Tibial artery (tissue), 4 donors: ENCODE results near the gene ARSG.

Experiments
- DNase-seq, 2 donors: peaks; one replicate each; pipeline ENCODE4 v3.0.0-alpha.2; 2019
- H3K27ac ChIP-seq, 2 donors: fragments of 200-600 bp; sonication (generic) in 1 of 2; 1 replicate in 1 of 2; 2 replicates in 1 of 2; pipeline ENCODE4 v1.5.1; 2018 to 2019; ENCODE audit warnings: mild to moderate bottlenecking in 1 of 2
- H3K27me3 ChIP-seq, 2 donors: fragments of 200-600 bp; sonication (generic) in 1 of 2; one replicate each; pipeline versions ENCODE4 v1.5.1 to v1.6.0; 2016 to 2019
- H3K36me3 ChIP-seq, 3 donors: fragments of 200-600 bp; sonication (generic) in 2 of 3; one replicate each; pipeline ENCODE4 v1.5.1; 2016 to 2019; ENCODE audit warnings: mild to moderate bottlenecking in 2 of 3
- H3K4me1 ChIP-seq, 4 donors: fragments of 200-600 bp; sonication (generic) in 2 of 4; 1 replicate in 3 of 4; 2 replicates in 1 of 4; pipeline ENCODE4 v1.5.1; 2016 to 2019
- H3K4me3 ChIP-seq, 2 donors: fragments of 200-600 bp; sonication (generic) in 1 of 2; 1 replicate in 1 of 2; 2 replicates in 1 of 2; pipeline ENCODE4 v1.5.1; 2018 to 2019; ENCODE audit warnings: mild to moderate bottlenecking in 2 of 2
- H3K9me3 ChIP-seq, 3 donors: fragments of 200-600 bp; sonication (generic) in 1 of 3; one replicate each; pipeline ENCODE4 v1.5.1; 2016 to 2019
- intact Hi-C: fragments of 100-400 bp; cut with DNase I; formaldehyde crosslinking; loops from one replicate; pipeline ENCODE4 v1.15.0; 2023; ENCODE audit warnings: low total_unique reads
- TF ChIP-seq, protein P1 (sequence below), 2 experiments: fragments of 200-600 bp in 1 of 2; fragments of 450-650 bp in 1 of 2; IDR thresholded peaks; one replicate each; pipeline ENCODE4 v1.5.1; 2017 to 2019; ENCODE audit warnings: antibody characterized with exemption in 2 of 2, mild to moderate bottlenecking in 1 of 2, moderate library complexity in 1 of 2

The ARSG gene

DNA sequence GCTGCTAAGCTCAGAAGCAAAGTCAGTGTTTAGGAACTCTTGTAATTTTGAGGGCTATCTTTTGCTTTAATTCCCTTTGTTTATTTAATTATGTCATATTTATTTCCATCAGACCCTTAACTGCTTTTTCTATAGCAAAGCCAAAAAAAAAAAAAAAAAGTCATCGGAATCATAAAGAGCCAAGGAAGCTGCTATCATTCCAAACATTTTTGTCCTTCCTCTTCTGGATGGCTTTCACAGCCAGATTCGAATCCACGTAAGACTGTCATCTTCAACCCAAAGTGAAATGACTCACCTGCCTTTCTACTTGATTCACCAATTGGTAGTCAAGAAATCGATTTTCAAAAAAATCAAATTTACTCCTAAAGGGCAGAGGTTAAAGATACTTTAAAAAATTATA is 127.6 kb downstream of the ARSG start:
- H3K4me1 ChIP-seq, result no peaks in the 10 kb centered on the region
- no peaks in the 10 kb centered on the region for H3K27me3 ChIP-seq
- no peak overlapping the region for H3K4me3 ChIP-seq
- H3K27ac ChIP-seq, result no peak overlapping the region
- TF ChIP-seq, protein P1, sequence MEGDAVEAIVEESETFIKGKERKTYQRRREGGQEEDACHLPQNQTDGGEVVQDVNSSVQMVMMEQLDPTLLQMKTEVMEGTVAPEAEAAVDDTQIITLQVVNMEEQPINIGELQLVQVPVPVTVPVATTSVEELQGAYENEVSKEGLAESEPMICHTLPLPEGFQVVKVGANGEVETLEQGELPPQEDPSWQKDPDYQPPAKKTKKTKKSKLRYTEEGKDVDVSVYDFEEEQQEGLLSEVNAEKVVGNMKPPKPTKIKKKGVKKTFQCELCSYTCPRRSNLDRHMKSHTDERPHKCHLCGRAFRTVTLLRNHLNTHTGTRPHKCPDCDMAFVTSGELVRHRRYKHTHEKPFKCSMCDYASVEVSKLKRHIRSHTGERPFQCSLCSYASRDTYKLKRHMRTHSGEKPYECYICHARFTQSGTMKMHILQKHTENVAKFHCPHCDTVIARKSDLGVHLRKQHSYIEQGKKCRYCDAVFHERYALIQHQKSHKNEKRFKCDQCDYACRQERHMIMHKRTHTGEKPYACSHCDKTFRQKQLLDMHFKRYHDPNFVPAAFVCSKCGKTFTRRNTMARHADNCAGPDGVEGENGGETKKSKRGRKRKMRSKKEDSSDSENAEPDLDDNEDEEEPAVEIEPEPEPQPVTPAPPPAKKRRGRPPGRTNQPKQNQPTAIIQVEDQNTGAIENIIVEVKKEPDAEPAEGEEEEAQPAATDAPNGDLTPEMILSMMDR (IDR thresholded peaks at IDR 0.05), result no peak
- intact Hi-C loops, result no loop called here
- H3K36me3 ChIP-seq, result peaks cover 42 to 49% (median 47%) of the 10 kb centered on the region in 3 donors
- H3K9me3 ChIP-seq, result peaks cover 3 to 41% (median 16%) of the 10 kb centered on the region in 3 donors
- no peak for DNase-seq

DNA sequence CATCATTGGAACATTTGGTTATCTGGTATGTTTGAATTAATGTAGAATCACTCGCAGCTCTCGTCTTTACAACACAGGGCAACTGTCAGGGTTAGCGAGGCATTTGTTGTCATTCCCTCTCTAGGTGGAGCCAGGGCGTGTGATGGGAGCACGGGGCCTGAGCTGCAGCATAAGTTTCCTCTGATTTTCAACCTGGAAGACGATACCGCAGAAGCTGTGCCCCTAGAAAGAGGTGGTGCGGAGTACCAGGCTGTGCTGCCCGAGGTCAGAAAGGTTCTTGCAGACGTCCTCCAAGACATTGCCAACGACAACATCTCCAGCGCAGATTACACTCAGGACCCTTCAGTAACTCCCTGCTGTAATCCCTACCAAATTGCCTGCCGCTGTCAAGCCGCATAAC is 128.8 kb downstream of the ARSG start:
- Histone ChIP-seq H3K9me3 (peaks cover 3 to 32% (median 16%) of the 10 kb centered on the region in 3 donors), H3K4me3 (no peak overlapping the region), H3K4me1 (no peaks in the 10 kb centered on the region), H3K27me3 (no peaks in the 10 kb centered on the region), H3K36me3 (peaks cover 54 to 61% (median 59%) of the 10 kb centered on the region in 3 donors), H3K27ac (no peak overlapping the region)
- TF ChIP-seq, protein P1 (IDR thresholded peaks at IDR 0.05), result no peak
- intact Hi-C loops, result no loop called here
- no peak for DNase-seq

DNA sequence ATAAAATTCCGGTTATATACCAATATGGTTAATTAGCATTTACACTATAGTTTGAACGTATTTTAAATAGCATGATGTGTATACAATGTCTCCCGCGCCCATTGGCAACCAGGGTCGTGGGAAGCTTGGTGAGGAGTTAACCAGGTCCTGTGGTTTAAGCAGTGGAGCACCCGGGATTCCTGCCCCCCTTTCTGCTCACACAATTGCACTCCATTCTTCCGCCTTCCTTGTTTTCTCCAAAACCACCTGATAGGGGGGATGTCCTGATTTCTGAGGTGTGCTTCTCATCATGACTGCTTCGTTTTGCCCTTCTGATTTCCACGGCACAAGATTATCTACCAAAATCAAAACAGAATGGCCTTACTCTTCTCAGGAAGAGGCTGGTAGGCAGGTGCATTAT is 130.2 kb downstream of the ARSG start:
- H3K9me3 ChIP-seq, result peaks cover under 1 to 18% (median 7%) of the 10 kb centered on the region in 3 donors
- no peak overlapping the region for H3K4me3 ChIP-seq
- no peaks in the 10 kb centered on the region for H3K4me1 ChIP-seq
- intact Hi-C loops, result no loop called here
- H3K27ac ChIP-seq, result no peak overlapping the region
- TF ChIP-seq, protein P1 (IDR thresholded peaks at IDR 0.05), result no peak
- H3K27me3 ChIP-seq, result no peaks in the 10 kb centered on the region
- DNase-seq, result no peak
- H3K36me3 ChIP-seq, result peaks cover 68 to 74% (median 73%) of the 10 kb centered on the region in 3 donors

DNA sequence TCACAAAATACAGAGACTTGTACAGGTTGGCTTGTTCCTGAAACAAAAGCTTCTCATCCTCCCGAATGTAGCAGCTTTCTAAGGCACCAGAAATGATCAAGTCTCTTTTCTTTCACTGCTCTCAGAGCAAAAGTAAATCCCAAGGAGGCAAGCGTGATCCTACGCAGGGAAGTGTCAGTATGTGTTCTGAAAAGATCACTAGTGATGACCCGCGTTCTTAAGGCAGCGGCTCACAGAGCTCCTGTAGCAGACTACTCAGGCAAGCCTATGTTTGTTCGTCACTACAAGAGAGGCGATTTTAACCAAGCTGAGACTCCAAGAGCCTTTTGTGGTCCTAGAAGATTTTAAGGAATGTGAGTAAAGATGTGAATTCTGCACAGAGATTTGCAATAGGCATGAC is 131.5 kb downstream of the ARSG start:
- TF ChIP-seq, protein P1 (IDR thresholded peaks at IDR 0.05), result no peak
- no peak for DNase-seq
- Histone ChIP-seq H3K36me3 (peaks cover 80 to 87% (median 86%) of the 10 kb centered on the region in 3 donors), H3K4me1 (no peaks in the 10 kb centered on the region), H3K4me3 (no peak overlapping the region), H3K27me3 (no peaks in the 10 kb centered on the region), H3K27ac (no peak overlapping the region), H3K9me3 (peaks cover 0 to 11% (median 0%) of the 10 kb centered on the region in 3 donors)
- intact Hi-C loops, result no loop called here

DNA sequence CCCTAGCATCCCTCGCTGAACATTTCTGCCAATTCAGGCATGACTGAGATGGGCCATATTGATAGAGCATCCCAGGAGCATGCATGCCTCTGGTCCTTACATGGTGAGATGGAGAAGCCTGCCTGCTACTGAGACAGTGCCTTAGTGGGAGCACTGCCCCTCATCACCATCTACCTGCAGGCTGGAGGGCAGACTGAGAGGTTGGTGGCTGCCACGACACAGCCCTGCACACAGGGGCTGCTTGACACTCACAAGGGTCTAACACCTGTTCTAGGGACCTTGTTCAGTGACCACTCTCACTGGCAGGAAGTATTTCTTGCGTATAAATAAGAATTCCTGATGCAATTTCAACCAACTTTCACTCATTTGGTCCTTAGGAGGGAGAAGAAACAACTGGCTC is 132.0 kb downstream of the ARSG start:
- H3K36me3 ChIP-seq, result peaks cover 84 to 91% (median 91%) of the 10 kb centered on the region in 3 donors
- H3K27ac ChIP-seq, result no peak overlapping the region
- no peak for DNase-seq
- no peaks in the 10 kb centered on the region for H3K27me3 ChIP-seq
- TF ChIP-seq, protein P1 (IDR thresholded peaks at IDR 0.05), result no peak
- H3K9me3 ChIP-seq, result peaks cover 0 to 11% (median 0%) of the 10 kb centered on the region in 3 donors
- H3K4me1 ChIP-seq, result no peaks in the 10 kb centered on the region
- H3K4me3 ChIP-seq, result no peak overlapping the region
- intact Hi-C loops, result no loop called here

DNA sequence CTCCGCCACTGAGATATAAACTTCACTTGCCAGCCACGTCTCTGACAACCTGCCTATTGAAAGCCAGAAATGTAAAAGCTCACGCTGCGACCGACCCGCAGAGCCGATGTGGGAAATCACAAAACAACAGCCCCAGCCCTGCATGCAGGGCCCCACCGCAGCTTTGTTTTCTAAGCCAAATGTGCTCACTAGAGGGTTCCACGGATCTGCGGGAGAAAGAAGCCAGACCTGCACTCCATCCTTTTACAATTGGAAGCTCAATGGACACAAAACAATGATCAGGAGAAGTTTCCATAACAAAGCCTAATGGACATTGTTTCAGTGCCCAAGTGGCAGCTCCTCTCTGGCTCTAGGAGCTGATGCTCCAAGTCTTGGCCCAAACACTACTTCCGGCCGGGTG is 132.9 kb downstream of the ARSG start:
- DNase-seq, result no peak
- Histone ChIP-seq H3K4me1 (no peaks in the 10 kb centered on the region), H3K4me3 (no peak overlapping the region), H3K27me3 (no peaks in the 10 kb centered on the region), H3K9me3 (peaks cover 0 to 4% (median 0%) of the 10 kb centered on the region in 3 donors), H3K27ac (no peak overlapping the region), H3K36me3 (peaks cover 94 to 100% (median 98%) of the 10 kb centered on the region in 3 donors)
- intact Hi-C loops, result no loop called here
- TF ChIP-seq, protein P1 (IDR thresholded peaks at IDR 0.05), result no peak
